HG03060 (cell line): ENCODE results near the gene POT1.
A peak's percentile ranks its signal among the peaks of the same experiment; 100 is the strongest.

ENCODE experiments used
- ATAC-seq: cut with Tn5 transposase; IDR thresholded peaks from one replicate; pipeline ENCODE4 v1.9.1; 2021; ENCODE audit warnings: low read depth, moderate number of reproducible peaks; ENCODE audit not compliant: unreplicated experiment

The POT1 gene

DNA sequence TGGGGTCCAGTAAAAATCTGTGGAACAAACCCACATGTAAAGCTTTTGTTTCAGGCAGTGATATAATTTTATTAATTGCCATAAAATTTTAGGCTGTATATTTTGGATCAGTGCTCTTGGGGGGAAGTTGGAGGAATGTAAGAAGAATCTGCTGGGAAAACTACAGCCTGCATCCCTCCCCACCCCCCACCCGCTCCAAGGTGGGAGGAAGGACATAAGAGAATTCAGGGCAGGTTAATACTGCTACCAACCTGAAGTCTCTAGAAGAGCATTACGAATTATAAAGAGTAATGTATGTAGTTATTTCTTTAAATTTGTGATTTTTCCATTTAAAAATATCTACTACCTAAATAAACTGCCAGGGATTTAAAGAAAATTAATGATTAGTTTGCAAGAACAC, 116.9 kb downstream of the POT1 start:
- ATAC-seq, result no peak

GRCh38 chr7:124811341-124811740, 118.3 kb downstream of the POT1 start:
- no peak for ATAC-seq

DNA sequence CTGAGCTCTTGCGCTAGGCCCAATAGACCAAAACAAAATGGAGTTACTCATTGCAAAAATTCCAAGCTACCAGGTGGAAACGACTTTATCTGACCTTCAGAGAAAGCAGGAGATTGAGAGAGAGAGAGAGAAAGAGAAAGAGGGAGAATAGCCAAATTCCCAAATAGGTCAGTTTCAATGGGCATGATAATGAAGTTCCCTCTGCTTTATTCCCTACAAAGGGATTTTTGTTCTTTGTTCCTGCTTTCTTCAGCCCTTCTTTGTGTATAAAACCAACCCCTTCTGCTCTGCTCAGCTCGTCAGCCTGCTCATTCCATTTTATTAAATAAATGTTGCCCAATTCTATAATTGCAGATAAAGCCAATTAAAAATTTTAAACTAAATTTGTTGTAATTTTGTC, 119.0 kb downstream of the POT1 start:
- no peak for ATAC-seq

- no peak for ATAC-seq
Observed at GRCh38 chr7:124808206-124808605, 121.4 kb downstream of the POT1 start.

DNA sequence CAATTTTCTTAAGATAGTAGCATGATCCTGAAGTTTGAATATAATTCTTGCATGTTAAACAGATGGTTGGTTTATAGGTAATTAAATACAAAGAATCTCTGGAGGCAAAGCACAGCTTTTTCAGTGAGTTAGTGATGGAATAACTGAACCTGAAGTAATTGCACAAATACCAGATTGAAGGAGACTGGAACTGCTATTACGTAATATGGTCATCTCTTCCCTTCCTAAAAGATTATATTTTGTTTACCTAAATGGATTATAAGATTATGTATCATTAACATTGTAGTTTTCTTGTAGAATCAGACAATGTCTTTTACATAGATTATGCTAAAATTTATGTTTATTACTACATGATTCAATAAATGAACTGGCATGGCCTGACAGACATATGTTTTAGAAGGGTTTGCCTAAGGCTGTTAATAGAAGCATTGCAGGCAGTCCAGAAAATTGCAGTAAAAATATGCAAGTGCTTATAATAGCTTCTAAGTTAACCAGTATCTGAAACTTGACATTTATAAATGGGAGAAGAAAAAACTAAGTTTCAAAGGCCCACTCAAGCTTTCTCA, 128.2 kb downstream of the POT1 start:
- no peak for ATAC-seq

GRCh38 chr7:124800386-124800785, 129.2 kb downstream of the POT1 start:
- ATAC-seq, result no peak

DNA sequence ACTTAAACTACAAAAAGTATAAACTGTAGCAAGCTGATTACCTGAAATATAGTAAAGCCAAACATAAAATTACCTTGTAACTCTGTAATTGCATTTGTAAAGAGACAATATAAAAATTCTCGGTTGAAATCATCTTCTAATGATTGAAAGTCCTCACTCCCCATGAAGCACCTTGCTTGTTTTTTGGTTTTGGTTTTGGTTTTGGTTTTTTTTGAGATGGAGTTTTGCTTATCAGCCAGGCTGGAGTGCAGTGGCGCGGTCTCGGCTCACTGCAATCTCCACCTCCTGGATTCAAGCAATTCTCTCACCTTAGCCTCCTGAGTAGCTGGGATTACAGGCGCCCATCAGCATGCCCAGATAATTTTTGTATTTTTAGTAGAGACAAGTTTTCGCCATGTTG, 130.2 kb downstream of the POT1 start:
- no peak for ATAC-seq

GRCh38 chr7:124796771-124797170, 132.9 kb downstream of the POT1 start:
- ATAC-seq, result no peak

DNA sequence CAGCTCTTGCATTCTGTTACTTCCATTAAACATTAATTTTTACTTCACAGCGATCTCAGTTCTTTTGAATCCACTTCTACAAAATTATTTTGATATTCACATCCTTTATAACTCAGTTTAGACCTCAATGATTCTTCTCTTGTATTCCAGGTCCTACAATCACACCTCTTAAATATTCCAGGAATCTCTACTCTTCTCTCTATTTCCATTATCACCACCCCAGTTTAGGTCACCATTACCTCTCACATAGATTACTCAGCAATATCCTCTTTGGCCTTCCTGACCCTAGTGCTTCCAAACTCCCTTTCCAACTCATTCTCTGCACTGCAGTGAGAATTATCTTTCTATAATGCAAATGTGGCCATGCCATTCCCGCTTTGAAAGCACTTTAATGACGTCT, 136.9 kb downstream of the POT1 start:
- no peak for ATAC-seq

DNA sequence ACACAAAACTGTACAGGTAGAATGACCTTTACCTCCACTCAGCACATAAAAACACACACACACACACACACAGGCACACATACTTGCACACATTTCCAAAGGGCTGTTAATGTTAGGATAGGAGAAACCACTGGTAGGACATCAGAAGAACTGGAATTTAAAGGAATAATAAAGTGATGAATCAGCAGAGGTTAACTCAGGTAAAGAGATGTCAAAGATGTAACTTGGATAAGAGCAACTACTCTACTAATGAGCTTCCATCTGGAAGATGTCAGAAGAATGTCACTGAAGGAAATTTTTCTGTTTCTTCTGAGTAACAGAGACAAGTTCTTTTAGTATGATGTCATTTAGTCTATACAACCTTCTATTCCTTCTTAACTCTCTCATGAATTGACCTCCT, 137.6 kb downstream of the POT1 start:
- ATAC-seq, result no peak

- ATAC-seq, result no peak
Observed at GRCh38 chr7:124791426-124791825, 138.2 kb downstream of the POT1 start.

DNA sequence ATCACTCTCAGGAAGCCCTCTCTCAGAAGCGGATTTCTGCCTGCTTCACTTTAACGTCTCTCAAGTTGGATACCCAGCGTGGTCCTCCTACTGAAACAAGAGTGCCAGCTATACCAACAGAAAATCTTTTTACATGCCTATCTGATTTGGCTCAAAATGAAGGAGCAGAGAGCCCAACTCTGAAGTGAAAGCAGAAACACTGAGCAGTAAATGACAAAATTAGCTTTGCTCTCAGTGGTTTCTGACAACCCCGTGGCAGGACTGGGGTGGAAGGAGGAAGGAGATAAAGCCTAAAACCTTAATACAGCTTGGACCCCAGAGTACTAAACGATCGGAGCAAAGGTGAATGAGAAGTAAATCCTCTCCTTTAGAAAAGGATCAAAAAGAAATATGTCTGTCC, 139.0 kb downstream of the POT1 start:
- ATAC-seq, result no peak

DNA sequence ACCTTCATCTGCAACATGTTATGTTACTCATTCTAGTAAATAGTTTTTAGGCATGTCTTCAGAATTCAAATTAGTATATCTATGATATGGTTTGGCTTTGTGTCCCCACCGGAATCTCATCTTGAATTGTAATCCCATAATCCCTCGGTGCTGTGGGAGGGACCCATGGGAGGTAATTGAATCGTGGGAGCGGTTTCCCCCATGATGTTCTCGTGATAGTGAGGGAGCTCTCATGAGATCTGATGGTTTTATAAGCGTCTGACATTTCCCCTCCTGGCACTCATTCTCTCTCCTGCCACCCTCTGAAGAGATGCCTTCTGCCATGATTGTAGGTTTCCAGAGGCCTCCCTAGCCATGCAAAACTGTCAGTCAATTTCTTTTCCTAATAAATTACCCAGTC, 143.6 kb downstream of the POT1 start:
- no peak for ATAC-seq

GRCh38 chr7:124784879-124785818, 144.5 kb downstream of the POT1 start:
- ATAC-seq, result peak; percentile 83

DNA sequence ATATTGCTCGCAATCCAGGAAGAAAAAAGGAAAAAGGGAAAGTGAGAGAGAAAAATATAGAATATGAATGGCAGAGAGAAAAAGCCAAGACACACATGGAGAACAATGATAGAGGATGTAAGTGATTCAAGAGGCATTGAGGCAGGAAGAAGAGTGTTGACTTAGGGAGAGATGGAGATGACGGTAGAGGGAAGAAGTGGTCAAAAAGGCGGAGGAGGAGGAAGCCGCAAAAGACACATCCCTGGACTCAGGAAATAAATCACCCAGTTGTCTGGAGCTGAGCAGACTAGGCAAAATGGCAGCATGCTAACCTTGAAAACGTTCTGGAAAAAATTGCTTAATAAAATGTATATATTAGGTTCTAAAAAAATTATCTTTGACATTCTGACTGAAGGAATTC, 146.4 kb downstream of the POT1 start:
- no peak for ATAC-seq

DNA sequence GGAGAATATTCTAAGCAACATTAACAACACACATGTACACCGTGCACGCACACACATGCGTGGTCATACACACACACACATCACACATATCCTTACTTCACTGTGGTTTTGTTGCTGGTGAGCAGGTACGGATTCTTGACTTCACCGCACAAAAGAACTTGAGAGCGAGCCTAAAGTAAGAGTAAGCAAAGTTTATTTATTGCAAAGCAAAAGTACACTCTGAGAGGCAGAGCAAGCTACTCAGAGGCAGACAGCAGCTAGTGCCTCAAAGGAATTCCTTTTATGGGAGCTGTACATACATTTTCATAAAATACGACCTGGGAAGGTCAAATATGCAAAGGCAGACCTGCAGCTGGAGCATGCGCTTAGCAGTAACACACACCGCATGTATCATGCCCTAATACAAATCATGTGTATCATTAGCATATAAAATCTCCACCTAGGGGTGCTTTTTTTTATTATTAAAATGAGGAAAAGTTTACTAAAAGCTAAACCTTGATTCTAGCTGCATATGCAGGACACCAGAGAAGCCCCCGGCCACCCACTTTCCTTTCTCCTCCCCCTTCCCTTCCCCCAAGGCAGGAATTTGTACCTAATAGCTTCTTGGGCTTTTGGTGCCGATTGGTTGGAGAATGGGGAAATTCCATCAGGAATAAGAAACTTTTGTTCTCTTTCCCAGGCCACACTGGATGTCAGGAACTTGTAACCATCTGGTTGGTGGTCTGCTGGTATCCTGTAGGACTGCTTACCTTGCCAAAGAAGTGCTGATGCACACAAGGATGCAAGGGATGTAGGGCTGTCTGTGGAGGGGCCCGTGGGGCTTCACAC, 147.5 kb downstream of the POT1 start:
- no peak for ATAC-seq

- no peak for ATAC-seq
Observed at GRCh38 chr7:124781418-124781817, 148.2 kb downstream of the POT1 start.

- ATAC-seq, result no peak
Observed at GRCh38 chr7:124780608-124781007, 149.0 kb downstream of the POT1 start.

DNA sequence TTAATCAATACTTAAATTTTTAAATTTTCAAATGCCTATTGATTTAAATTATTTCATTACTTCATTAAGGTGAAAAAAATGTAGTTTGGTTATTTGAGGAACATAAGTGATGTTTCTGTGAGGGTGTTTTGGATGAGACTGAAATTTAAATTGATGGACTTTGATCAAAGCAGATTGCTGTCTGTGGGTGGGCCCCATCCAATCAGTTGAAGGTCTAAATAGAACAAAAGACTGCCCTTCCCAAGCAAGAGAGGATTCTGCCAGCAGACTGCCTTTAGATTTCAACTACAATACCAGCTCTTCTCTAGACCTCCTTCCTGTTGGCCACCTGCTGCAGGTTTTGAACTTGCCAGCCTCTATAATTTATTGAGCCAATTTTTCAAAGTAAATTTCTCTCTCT, 149.6 kb downstream of the POT1 start:
- no peak for ATAC-seq

GRCh38 chr7:124779620-124780019, 150.0 kb downstream of the POT1 start:
- ATAC-seq, result no peak

DNA sequence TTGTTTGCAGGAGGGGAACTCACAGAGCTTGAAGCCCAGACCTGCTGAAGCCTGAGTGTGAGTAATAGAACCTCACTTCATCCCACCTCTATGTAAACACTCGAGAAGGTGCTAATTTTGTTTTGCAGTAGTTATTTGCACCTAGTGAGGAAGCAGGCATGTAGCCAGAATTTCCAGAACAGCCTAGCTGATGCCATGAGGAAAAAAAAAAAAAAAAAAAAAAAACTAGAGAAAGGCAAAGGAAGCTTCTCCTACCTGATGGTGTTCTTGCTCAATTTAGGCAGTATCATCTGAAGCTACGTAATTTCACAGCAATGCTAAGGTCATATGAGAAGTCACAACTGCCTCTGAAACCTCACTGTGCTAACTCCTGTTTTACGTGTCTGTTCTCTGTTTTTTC, 150.4 kb downstream of the POT1 start:
- ATAC-seq, result no peak
